HG02798 (cell line): ENCODE results near the gene TMEM41A.
"Not testable (repeated sequence)": the region's sequence is repeated elsewhere in the genome, so short reads cannot be mapped to it uniquely, and the experiment has no call there.

Experiments
- ATAC-seq: cut with Tn5 transposase; IDR thresholded peaks from one replicate; pipeline ENCODE4 v1.9.1; 2021; ENCODE audit warnings: mild to moderate bottlenecking; ENCODE audit not compliant: unreplicated experiment, poor library complexity

Gene TMEM41A

GRCh38 chr3:185489462-185489861 lies 9.4 kb downstream of the TMEM41A start:
- ATAC-seq: no peak

GRCh38 chr3:185488465-185488864 lies 10.4 kb downstream of the TMEM41A start:
- ATAC-seq: no peak

- no peak for ATAC-seq
These were observed 12.4 kb downstream of the TMEM41A start for GRCh38 chr3:185486394-185486793.

GRCh38 chr3:185484296-185484695 lies 14.5 kb downstream of the TMEM41A start:
- no peak for ATAC-seq

- ATAC-seq: no peak
These were observed 19.4 kb downstream of the TMEM41A start for GRCh38 chr3:185479373-185479945.

- ATAC-seq: no peak
These were observed 21.5 kb downstream of the TMEM41A start for GRCh38 chr3:185477316-185477715.

GRCh38 chr3:185474922-185475321 lies 23.9 kb downstream of the TMEM41A start:
- not testable (repeated sequence) for ATAC-seq

GRCh38 chr3:185473290-185473815 lies 25.5 kb downstream of the TMEM41A start:
- no peak for ATAC-seq

GRCh38 chr3:185470323-185470722 lies 28.5 kb downstream of the TMEM41A start:
- ATAC-seq: no peak

GRCh38 chr3:185469542-185469941 lies 29.3 kb downstream of the TMEM41A start:
- ATAC-seq: no peak

GRCh38 chr3:185466123-185466522 lies 32.7 kb downstream of the TMEM41A start:
- not testable (repeated sequence) for ATAC-seq

- no peak for ATAC-seq
These were observed 33.4 kb downstream of the TMEM41A start for GRCh38 chr3:185465471-185465870.

GRCh38 chr3:185460719-185461350 lies 38.0 kb downstream of the TMEM41A start:
- ATAC-seq: no peak

GRCh38 chr3:185460309-185460708 lies 38.5 kb downstream of the TMEM41A start:
- no peak for ATAC-seq

- ATAC-seq: no peak
These were observed 41.5 kb downstream of the TMEM41A start for GRCh38 chr3:185457376-185457775.

- ATAC-seq: not testable (repeated sequence)
These were observed 47.4 kb downstream of the TMEM41A start for GRCh38 chr3:185451432-185451831.

- ATAC-seq: no peak
These were observed 50.7 kb downstream of the TMEM41A start for GRCh38 chr3:185448107-185448506.

GRCh38 chr3:185444329-185444728 lies 54.5 kb downstream of the TMEM41A start:
- no peak for ATAC-seq

- ATAC-seq: no peak
These were observed 56.8 kb downstream of the TMEM41A start for GRCh38 chr3:185442031-185442430.

GRCh38 chr3:185439745-185440466 lies 58.9 kb downstream of the TMEM41A start:
- no peak for ATAC-seq
